DOHH2 (cell line): ENCODE data around the gene RIPK4.

Source experiments
- EZH2phosphoT487 ChIP-seq: fragments of 200-600 bp; sonication (generic); IDR thresholded peaks from 2 replicates; pipeline ENCODE4 v1.6.1; 2017; ENCODE audit warnings: borderline replicate concordance, mild to moderate bottlenecking, antibody characterized with exemption, low read length, moderate library complexity, mixed read lengths
- TF ChIP-seq, protein P1 (sequence below): fragments of 200-600 bp; sonication (generic); IDR thresholded peaks from one replicate; pipeline ENCODE4 v1.5.1; 2014; ENCODE audit warnings: antibody characterized with exemption, mild to moderate bottlenecking, low read depth, low read length; ENCODE audit not compliant: poor library complexity, severe bottlenecking

DNA sequence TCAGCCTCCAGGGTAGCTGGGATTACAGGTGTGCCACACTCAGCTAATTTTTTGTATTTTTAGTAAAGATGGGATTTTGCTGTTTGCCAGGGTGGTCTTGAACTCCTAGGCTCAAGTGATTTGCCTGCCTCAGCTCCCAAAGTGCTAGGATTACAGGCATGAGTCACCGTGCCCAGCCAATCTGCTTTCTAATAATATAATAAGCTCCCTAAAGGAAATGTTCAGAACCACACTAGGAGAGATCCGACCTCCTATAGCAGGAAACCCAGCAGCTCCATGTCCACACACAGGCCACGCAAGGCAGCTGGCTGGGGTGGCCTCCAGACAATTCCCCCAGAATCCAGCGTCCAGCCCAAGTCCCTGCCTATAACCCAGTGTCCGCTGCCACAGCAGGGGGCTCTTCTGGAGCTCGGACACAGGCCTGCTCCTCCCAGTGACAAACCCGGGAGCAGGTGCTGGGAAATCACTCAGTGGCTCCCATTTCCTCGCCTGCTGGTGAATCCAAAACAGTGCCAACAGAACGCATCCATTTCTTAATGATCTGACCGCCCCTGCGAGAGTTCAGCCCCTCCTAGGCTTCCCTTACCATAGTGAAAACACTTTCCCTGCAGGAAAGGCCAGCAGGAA, 7.5 kb downstream of the RIPK4 start:
- TF ChIP-seq, protein P1, sequence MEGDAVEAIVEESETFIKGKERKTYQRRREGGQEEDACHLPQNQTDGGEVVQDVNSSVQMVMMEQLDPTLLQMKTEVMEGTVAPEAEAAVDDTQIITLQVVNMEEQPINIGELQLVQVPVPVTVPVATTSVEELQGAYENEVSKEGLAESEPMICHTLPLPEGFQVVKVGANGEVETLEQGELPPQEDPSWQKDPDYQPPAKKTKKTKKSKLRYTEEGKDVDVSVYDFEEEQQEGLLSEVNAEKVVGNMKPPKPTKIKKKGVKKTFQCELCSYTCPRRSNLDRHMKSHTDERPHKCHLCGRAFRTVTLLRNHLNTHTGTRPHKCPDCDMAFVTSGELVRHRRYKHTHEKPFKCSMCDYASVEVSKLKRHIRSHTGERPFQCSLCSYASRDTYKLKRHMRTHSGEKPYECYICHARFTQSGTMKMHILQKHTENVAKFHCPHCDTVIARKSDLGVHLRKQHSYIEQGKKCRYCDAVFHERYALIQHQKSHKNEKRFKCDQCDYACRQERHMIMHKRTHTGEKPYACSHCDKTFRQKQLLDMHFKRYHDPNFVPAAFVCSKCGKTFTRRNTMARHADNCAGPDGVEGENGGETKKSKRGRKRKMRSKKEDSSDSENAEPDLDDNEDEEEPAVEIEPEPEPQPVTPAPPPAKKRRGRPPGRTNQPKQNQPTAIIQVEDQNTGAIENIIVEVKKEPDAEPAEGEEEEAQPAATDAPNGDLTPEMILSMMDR: no peak
- TF ChIP-seq EZH2phosphoT487: no peak
